ENCODE measurements around the gene COCH.
"Not testable (repeated sequence)": the region's sequence is repeated elsewhere in the genome, so short reads cannot be mapped to it uniquely, and the experiment has no call there.

Gene COCH

DNA sequence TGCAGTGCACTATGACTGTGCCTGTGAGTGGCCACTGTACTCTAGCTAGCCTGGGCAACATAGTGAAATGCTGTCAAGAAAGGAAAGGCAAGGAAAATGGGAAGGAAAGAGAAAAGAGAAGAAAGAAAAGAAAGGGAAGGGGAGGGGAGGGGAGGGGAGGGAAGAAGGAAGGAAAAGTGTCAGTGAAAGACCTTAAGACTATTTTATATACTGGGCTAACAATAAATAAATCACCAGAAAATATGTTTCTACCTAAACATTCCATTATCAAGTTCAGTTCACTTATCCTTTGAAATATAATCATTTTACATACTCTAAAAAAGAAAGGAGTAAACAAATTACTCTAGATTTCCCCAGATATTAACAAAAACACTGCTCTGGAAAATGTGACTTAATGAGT lies 22.1 kb downstream of the COCH start:
- in situ Hi-C loops (cut with HindIII; ENCODE audit: low sequenced_read_pairs) = no loop called here
- TF ChIP-seq, protein P1, sequence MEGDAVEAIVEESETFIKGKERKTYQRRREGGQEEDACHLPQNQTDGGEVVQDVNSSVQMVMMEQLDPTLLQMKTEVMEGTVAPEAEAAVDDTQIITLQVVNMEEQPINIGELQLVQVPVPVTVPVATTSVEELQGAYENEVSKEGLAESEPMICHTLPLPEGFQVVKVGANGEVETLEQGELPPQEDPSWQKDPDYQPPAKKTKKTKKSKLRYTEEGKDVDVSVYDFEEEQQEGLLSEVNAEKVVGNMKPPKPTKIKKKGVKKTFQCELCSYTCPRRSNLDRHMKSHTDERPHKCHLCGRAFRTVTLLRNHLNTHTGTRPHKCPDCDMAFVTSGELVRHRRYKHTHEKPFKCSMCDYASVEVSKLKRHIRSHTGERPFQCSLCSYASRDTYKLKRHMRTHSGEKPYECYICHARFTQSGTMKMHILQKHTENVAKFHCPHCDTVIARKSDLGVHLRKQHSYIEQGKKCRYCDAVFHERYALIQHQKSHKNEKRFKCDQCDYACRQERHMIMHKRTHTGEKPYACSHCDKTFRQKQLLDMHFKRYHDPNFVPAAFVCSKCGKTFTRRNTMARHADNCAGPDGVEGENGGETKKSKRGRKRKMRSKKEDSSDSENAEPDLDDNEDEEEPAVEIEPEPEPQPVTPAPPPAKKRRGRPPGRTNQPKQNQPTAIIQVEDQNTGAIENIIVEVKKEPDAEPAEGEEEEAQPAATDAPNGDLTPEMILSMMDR (IDR thresholded peaks at IDR 0.05; ENCODE audit: low read depth, low read length) = no peak
- H3K4me3 ChIP-seq (ENCODE audit: low read depth, low read length) = no peak overlapping the region
- no peak for DNase-seq (ENCODE audit: low read depth, low spot score)

DNA sequence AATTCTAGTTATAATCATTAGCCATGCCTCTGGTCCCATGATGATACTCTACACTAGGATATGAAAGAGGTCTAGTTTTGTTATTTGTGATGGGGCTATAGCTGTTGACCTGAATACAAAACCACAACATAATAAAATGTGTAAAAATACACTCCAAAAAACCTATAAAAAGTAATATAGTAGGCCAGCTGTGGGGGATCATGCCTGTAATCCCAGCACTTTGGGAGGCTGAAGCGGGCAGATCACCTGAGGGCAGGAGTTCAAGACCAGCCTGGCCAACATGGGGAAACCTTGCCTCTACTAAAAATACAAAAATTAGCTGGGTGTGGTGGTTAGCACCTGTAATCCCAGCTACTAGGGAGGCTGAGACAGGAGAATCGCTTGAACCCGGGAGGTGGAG lies 22.8 kb downstream of the COCH start:
- H3K4me3 ChIP-seq (ENCODE audit: low read depth, low read length); DNase-seq (ENCODE audit: low read depth, low spot score); in situ Hi-C loops (cut with HindIII; ENCODE audit: low sequenced_read_pairs): not testable (repeated sequence)

DNA sequence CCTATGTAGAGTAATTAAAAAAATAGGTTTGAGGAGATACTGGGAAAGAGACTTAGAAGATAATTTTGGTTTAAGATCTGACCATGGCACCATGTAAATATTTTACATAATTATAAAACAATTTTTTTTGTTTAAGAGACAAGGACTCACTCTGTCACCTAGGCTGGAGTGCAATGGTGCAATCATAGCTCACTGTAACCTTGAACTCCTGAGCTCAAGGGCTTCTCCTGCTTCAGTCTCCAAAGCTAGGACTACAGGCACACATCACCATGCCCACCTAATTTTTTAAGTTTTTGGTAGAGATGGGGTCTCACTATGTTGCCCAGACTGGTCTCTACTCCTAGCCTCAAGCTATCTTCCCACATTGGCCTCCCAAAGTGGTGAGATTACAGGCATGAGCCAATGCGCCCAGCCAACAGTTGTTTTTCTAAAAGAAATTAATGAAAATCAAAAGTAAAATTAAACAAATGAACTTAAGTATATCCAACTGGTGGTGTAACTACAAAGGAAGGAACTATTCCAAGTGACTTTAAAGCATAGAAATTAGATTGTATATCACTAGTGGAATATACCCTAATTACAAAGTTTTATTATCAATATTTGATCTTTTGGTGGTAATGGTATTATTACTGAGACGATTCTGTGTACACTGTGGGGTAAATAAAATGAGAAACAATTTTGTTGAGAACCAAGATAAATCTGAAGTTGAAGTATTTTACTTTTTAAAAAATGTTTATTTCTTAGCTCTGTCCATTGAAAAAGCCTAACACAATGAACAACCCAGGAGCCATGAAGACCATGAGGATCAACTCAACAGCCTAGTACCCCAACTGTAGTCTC lies 29.1 kb downstream of the COCH start:
- in situ Hi-C loops (cut with HindIII; ENCODE audit: low sequenced_read_pairs) = no loop called here
- H3K4me3 ChIP-seq (ENCODE audit: low read depth, low read length) = no peak overlapping the region
- TF ChIP-seq, protein P1 (IDR thresholded peaks at IDR 0.05; ENCODE audit: low read depth, low read length) = no peak
- DNase-seq (ENCODE audit: low read depth, low spot score) = no peak

DNA sequence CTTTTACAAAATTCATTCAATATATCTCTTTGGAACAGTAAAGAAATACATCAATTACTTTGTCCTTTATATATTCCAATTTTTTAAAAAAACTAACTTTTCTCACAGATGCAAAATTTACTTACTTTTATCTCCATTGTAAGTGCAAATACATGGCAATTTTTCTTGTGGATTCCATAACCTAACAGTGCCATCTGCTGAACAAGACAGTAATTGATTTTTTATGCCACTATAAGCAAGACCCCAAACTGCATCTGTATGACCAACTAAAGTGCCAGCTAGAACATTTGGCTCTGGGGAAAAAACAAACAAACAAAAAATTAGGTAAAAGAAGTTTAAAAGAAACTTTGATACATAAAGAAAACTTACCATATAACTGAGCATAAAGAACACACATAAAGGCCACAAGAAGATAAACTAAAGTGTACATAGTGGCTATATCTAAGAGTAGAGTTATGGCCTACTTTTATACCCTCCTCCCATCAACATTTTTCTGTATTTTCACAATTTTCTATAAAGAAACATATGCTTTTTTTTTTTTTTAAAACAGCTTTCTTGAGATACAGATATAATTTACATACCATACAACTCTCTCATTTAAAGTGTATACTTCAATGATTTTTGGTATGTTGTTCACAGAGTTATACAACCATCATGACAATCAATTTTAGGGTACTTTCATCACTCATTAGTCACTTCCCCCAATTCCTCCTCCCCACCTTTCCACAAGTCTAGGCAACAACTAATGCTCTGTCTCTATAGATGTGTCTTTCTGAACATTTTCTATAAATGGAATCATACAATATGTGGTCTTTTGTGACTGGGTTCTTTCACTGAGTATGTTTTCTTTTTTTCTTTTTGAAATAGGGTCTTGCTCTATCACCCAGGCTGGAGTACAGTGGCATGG lies 32.6 kb downstream of the COCH start:
- DNase-seq (ENCODE audit: low read depth, low spot score) = peak; percentile 17
- H3K4me3 ChIP-seq (ENCODE audit: low read depth, low read length) = no peak overlapping the region
- in situ Hi-C loops (cut with HindIII; ENCODE audit: low sequenced_read_pairs) = no loop called here
- TF ChIP-seq, protein P1 (IDR thresholded peaks at IDR 0.05; ENCODE audit: low read depth, low read length) = peak; percentile 26

DNA sequence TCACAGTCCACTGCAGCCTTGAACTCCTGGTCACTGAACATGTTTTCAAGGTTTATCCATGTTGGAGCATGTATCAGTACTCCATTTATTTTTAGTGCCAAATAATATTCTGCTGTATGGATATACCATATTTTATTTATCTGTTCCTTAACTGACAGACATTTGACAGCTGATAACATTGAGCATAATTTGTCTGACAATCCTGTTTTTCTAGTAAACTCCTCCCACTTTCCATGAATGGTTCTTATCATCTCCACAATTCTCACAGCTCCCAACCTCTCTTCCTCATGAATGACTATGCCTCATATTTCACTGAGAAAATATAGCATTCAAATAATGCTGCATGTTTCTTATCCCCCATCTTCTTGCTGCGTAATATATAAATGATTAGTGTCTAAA lies 33.3 kb downstream of the COCH start:
- no peak for DNase-seq (ENCODE audit: low read depth, low spot score)
- in situ Hi-C loops (cut with HindIII; ENCODE audit: low sequenced_read_pairs) = no loop called here
- TF ChIP-seq, protein P1 (IDR thresholded peaks at IDR 0.05; ENCODE audit: low read depth, low read length) = no peak
- H3K4me3 ChIP-seq (ENCODE audit: low read depth, low read length) = no peak overlapping the region

DNA sequence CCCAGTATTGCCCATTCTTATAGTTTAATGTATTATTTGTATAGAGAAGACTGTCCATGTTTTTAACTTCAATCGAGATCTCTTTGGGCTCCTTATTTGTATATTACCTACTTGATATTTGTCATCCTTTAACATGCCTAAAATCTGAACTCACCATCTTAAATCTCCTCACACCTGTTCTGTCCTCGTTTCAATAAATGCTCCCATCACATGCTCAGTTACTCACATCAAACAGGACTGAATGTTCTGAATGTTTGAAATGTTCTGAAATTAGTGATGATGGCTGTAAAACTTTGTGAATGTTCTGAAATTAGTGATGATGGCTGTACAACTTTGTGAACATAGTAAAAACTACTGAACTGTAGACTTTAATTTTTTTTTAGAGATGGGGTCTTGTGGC lies 34.5 kb downstream of the COCH start:
- in situ Hi-C loops (cut with HindIII; ENCODE audit: low sequenced_read_pairs) = no loop called here
- no peak for DNase-seq (ENCODE audit: low read depth, low spot score)
- TF ChIP-seq, protein P1 (IDR thresholded peaks at IDR 0.05; ENCODE audit: low read depth, low read length) = no peak
- no peak overlapping the region for H3K4me3 ChIP-seq (ENCODE audit: low read depth, low read length)

DNA sequence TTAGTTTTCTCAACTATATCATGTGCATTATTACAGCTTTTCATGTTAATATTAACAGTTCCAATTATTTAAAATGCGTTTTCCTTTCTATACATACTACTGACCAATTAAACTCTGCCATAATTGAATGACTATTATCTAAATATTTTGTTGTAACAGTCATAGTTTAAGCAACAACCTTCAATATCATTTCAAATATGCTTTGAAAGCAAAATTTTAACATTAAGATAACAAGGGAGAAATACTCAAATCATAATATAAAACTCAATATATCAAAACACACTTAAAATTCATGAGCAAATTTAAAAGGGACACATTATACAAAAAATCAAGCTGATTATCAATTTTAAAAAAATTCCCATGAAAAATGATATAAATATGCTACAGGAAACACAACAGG lies 40.5 kb downstream of the COCH start:
- TF ChIP-seq, protein P1 (IDR thresholded peaks at IDR 0.05; ENCODE audit: low read depth, low read length) = no peak
- no peak overlapping the region for H3K4me3 ChIP-seq (ENCODE audit: low read depth, low read length)
- no peak for DNase-seq (ENCODE audit: low read depth, low spot score)
- in situ Hi-C loops (cut with HindIII; ENCODE audit: low sequenced_read_pairs) = no loop called here

Measured in astrocyte of the spinal cord (primary cell).